Stimulated activated naive CD4-positive, alpha-beta T cell (primary cell): ENCODE results near the gene TNK2.
"Not testable (repeated sequence)": the region's sequence is repeated elsewhere in the genome, so short reads cannot be mapped to it uniquely, and the experiment has no call there.

Experiments used
- DNase-seq, 6 experiments: peaks; one replicate each; lab custom pipeline; 2025; lab: John Stamatoyannopoulos, UW

Gene TNK2

GRCh38 chr3:195850857-195851543 lies 57.4 kb downstream of the TNK2 start:
- peak; percentile 63 to 93 (median 84) for DNase-seq

DNA sequence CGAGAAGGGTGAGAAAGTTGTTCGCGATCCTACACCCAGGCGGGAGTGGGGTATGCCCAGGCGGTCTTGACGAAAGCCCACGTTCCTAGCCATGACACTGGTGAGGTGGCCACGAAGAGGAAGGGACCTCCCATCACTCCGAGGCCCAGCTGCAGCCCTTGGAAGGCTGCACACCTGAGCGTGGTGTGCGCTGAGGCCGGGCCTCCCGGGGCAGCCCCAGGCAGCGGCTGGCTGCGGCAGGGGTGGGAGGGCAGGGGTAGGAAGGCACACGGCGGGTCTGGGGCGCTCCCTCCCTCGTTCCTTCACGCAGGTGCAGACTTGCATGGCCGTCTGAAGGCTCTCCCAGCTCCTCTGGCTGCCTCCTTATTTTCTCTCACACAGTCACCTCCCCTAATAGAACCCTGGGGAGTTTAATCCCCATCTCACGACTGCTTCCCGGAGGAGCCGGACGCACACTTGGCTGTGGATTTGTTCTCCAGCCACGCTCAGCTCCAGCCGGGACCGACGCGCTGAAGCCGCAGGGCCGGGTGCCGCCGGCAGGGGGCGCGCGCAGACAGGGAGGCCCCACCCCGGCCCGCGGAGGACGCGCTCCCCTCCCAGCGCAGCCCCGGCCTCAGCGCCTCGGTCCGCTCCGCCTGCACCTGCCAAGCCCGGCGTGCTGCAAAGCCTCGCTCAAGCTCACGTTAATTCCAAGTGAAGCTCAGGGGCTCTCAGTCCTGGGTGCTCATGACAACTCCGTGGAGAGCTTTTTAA lies 58.9 kb downstream of the TNK2 start:
- peak in 2 of 6 experiments; percentile 29 to 69 for DNase-seq

DNA sequence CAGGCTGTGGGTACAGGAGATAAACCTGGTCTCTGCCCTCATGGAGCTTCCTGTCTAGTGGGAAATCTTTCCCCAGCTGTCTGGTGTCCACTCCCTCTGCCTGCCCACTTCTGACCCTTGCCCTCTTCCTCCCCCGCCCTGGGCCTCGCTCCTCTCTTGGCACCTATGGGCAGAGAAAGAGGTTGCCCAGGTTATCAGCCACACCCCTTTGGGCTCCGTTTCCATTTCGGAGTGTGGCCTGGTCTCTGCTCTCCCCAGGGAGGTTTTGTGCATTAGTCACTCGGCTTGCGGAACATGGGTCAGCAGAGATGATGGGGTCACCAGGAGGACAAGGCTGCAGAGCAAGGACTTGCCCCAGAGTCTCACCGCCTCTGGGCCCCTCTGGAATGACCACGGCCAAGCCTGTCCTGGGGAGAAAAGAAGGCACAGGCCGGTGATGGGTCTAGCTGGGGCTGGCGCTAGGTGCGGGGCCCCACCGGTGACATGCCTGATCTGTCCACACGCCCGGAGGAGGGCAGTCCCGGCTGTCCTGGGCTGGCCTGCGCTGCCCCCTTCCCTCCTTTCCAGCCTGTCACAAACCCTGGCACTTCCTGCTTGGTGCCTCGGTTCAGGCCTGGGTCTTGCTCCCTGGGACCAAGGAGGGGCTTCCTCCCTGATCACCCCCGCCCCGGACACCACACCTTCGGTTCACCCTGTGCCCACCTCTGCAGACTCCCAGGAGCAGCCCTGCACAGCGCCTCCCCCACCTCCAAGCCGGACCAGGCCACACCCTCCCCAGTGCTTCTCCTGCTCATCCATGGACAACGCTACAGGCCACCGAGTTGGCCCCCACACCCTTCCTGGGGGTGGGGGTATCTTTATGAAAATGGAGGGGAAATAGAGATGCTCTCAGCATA lies 61.0 kb downstream of the TNK2 start:
- DNase-seq: no peak

DNA sequence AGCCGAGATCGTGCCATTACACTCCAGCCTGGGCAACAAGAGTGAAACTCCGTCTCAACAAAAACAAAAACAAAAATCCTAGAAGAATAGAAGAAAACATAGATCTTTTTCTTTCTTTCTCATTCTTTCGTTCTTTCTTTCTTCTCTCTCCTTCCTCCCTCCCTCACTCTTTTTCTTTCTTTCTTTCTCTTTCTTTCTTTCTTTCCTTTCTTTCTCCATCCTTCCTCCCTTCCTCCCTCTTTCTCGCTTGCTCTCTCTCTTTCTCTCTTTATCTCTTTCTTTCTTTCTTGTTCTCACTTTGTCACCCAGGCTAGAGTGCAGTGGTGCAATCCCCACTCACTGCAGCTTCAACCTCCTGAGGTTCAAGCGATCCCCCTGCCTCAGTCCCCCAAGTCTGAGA lies 62.9 kb downstream of the TNK2 start:
- DNase-seq: no peak

- DNase-seq: no peak
Observed at GRCh38 chr3:195844671-195845218, 63.6 kb downstream of the TNK2 start.

- DNase-seq: no peak
Observed at GRCh38 chr3:195839260-195840010, 68.9 kb downstream of the TNK2 start.

DNA sequence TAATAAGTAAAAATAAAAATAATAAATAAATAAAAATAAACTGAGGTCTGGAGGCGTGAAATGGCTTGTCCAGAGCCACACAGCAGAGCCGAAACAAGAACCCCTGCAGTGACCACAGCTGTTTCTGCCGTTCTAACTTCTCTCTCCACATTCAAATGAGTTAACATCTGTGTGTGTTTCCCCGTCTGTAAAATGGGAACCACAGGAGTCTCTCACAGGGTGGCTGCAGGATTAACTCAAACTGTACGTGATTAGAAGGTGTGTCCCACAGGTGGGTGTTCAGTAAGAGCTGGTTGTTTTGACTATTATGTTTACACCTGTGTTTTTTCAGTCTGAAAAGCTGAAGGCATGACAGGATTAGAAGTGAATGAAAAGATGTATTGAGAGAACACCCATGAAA lies 69.6 kb downstream of the TNK2 start:
- DNase-seq: no peak

DNA sequence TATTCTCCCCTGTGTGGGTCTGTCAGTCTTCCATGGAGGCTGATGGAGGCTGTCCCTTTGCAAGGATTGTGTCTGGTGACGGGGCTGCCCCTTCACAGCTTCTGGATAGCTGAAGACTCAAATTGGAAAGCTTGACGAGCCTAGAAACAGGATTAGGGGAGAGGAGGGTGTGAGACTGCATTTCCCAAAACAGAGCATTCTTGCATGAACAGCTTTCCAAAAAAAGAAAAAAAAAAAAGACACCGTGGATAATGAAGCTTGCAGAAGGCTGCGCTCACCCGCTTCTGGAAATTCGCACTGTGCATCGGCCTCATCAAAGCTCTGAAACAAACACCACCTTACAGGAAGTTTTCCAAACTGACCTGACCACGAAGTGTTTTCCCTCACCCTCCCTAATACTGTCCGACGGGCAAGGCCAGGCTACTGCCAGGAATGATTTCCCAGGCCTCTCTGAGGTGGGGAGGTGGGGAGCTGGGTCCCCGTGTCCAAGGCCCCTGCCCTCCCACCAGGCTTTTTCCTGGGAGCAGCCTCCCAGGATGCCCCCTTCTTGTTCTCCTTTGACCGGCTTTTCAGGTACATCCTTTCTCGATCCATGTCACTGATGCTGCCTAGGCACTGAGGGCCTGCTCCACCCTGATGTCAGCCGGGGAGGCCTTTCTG lies 71.7 kb downstream of the TNK2 start:
- DNase-seq: no peak

DNA sequence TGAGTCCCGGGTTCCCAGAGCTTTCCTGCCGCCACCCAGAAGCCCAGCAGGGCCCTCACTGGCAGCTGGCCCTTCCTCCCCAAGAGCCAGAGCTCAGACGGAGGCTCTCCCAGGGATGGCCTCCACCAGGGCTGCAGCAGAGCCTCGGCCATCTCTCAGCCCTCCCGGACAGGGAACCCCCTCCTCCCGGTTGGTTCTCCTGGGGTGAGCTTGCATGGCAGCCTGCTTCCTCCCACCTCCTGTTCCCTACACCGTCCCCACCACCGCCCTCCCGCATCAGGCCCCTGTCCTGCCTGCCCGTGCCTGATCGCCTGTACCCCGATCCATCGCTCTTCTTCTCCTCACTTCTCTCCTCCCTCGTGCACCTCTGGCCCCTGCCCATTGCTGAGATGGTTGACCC lies 72.6 kb downstream of the TNK2 start:
- DNase-seq: no peak

- DNase-seq: no peak
Observed at GRCh38 chr3:195834675-195835583, 73.4 kb downstream of the TNK2 start.

DNA sequence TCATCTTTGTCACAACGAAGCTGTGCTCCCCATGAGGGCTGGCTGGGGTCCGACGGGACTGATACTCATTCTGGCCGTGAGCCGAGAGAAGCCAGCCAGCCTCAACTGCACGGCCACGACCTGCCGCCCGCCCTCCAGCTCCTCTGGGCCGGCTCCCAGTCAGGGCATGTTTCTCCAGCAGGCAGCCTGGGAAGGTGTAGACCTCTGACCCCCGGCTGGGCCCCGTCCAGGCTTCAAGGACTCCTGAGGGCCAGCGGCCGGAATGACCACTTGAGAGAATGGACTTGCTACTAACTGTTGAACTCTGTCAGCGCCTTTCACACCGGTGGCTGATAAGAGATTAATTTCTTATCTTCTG lies 78.5 kb downstream of the TNK2 start:
- DNase-seq: no peak

DNA sequence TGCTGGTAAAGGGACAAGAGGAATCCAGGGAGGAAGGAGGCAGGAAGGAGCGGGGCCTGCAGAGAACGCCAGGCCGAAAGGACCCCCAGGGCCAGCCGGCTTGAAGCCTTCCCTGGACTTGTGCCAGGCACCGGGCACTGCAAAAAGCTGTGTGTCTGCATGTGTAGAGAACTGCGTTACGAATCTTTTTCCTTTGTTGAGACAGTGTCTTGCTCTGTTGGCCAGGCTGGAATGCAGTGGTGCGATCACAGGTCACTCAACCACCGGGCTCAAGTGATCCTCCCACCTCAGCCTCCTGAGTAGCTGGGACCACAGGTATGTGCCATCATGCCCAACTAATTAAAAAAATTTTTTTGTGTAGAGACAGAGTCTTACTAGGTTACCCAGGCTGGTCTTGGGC lies 79.6 kb downstream of the TNK2 start:
- DNase-seq: no peak

- no peak for DNase-seq
Observed at GRCh38 chr3:195825857-195826804, 82.2 kb downstream of the TNK2 start.

GRCh38 chr3:195825191-195825588 lies 83.2 kb downstream of the TNK2 start:
- DNase-seq: no peak

DNA sequence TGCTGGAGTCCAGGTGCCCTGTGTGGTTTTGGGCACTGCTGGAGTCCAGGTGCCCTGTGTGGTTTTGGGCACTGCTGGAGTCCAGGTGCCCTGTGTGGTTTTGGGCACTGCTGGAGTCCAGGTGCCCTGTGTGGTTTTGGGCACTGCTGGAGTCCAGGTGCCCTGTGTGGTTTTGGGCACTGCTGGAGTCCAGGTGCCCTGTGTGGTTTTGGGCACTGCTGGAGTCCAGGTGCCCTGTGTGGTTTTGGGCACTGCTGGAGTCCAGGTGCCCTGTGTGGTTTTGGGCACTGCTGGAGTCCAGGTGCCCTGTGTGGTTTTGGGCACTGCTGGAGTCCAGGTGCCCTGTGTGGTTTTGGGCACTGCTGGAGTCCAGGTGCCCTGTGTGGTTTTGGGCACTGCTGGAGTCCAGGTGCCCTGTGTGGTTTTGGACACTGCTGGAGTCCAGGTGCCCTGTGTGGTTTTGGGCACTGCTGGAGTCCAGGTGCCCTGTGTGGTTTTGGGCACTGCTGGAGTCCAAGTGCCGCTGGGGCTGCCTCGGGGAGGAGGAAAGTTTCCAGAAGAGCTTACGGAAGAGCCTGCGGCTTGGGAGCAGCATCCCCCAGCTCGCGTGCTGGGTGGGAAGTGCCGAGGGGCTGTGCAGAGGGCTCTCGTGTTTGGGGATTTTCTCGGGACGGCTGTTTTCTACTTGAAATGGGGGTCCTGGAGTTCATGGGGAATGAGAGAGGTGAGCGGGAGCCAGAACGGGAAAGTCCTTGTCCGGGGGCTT lies 83.7 kb downstream of the TNK2 start:
- not testable (repeated sequence) for DNase-seq

- no peak for DNase-seq
Observed at GRCh38 chr3:195823999-195824398, 84.4 kb downstream of the TNK2 start.

GRCh38 chr3:195823280-195823679 lies 85.1 kb downstream of the TNK2 start:
- DNase-seq: no peak

GRCh38 chr3:195822131-195822696 lies 86.1 kb downstream of the TNK2 start:
- DNase-seq: no peak
